ENCODE results near the gene FIBIN.

FIBIN gene

DNA sequence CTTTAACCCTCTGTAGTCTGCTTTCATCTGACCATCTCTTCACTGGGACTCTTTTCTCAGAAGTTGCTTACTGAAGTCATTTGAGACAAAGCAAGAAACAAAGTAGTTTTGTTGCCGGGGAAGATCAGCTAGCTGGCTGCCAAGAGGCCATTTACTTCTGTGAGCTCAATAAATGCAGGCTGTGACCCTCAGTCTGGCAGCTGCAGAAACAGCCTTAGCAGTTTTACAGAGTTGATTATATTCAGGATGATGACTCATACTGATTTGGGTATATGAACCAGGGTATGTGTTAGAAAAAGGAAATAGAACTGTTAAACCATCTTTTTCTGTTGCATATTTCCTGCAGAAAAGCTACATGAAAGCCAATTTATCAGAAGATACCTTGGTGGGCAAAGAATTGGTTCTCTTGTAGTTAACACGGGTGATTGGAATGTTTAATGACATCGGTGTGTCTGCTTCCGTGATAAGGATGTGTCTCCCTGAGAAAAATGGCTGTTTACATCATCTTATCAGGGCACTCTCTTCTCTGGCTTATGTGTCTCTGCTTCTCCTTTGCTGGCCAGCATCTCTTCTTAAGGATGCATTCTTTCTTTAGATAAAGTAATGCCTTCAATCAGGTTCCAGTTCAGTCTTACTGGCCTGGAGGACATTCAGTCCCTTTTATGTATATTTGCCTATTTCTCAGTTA, 18.5 kb downstream of the FIBIN start (continued):
- TF ChIP-seq, protein P1, sequence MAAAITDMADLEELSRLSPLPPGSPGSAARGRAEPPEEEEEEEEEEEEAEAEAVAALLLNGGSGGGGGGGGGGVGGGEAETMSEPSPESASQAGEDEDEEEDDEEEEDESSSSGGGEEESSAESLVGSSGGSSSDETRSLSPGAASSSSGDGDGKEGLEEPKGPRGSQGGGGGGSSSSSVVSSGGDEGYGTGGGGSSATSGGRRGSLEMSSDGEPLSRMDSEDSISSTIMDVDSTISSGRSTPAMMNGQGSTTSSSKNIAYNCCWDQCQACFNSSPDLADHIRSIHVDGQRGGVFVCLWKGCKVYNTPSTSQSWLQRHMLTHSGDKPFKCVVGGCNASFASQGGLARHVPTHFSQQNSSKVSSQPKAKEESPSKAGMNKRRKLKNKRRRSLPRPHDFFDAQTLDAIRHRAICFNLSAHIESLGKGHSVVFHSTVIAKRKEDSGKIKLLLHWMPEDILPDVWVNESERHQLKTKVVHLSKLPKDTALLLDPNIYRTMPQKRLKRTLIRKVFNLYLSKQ (tag by site-specific recombination; IDR thresholded peaks at IDR 0.05; ENCODE audit: borderline replicate concordance): no peak
- TF ChIP-seq, protein P2, sequence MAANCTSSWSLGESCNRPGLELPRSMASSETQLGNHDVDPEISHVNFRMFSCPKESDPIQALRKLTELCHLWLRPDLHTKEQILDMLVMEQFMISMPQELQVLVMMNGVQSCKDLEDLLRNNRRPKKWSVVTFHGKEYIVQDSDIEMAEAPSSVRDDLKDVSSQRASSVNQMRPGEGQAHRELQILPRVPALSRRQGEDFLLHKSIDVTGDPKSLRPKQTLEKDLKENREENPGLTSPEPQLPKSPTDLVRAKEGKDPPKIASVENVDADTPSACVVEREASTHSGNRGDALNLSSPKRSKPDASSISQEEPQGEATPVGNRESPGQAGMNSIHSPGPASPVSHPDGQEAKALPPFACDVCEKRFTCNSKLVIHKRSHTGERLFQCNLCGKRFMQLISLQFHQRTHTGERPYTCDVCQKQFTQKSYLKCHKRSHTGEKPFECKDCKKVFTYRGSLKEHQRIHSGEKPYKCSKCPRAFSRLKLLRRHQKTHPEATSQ (tag by site-specific recombination; IDR thresholded peaks at IDR 0.05): no peak
- TF ChIP-seq ZBTB1 (tag by site-specific recombination; IDR thresholded peaks at IDR 0.05): no peak
- no peak for TF ChIP-seq ZNF521 (tag by site-specific recombination; IDR thresholded peaks at IDR 0.05)
- no peak for TF ChIP-seq ZBTB48 (tag by site-specific recombination; IDR thresholded peaks at IDR 0.05)
- no peak for TF ChIP-seq TCF7L2 (IDR thresholded peaks at IDR 0.05; ENCODE audit: borderline replicate concordance, low read depth, low read length)
- no peak for TF ChIP-seq ZNF664 (tag by site-specific recombination; IDR thresholded peaks at IDR 0.05)
- TF ChIP-seq ZNF350 (tag by site-specific recombination; IDR thresholded peaks at IDR 0.05): no peak
- TF ChIP-seq, protein P3, sequence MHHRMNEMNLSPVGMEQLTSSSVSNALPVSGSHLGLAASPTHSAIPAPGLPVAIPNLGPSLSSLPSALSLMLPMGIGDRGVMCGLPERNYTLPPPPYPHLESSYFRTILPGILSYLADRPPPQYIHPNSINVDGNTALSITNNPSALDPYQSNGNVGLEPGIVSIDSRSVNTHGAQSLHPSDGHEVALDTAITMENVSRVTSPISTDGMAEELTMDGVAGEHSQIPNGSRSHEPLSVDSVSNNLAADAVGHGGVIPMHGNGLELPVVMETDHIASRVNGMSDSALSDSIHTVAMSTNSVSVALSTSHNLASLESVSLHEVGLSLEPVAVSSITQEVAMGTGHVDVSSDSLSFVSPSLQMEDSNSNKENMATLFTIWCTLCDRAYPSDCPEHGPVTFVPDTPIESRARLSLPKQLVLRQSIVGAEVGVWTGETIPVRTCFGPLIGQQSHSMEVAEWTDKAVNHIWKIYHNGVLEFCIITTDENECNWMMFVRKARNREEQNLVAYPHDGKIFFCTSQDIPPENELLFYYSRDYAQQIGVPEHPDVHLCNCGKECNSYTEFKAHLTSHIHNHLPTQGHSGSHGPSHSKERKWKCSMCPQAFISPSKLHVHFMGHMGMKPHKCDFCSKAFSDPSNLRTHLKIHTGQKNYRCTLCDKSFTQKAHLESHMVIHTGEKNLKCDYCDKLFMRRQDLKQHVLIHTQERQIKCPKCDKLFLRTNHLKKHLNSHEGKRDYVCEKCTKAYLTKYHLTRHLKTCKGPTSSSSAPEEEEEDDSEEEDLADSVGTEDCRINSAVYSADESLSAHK (tag by site-specific recombination; IDR thresholded peaks at IDR 0.05): peak; percentile 57
- TF ChIP-seq ZNF624 (tag by site-specific recombination; IDR thresholded peaks at IDR 0.05): no peak
- TF ChIP-seq, protein P4, sequence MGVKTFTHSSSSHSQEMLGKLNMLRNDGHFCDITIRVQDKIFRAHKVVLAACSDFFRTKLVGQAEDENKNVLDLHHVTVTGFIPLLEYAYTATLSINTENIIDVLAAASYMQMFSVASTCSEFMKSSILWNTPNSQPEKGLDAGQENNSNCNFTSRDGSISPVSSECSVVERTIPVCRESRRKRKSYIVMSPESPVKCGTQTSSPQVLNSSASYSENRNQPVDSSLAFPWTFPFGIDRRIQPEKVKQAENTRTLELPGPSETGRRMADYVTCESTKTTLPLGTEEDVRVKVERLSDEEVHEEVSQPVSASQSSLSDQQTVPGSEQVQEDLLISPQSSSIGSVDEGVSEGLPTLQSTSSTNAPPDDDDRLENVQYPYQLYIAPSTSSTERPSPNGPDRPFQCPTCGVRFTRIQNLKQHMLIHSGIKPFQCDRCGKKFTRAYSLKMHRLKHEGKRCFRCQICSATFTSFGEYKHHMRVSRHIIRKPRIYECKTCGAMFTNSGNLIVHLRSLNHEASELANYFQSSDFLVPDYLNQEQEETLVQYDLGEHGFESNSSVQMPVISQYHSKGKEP (tag by site-specific recombination; IDR thresholded peaks at IDR 0.05): peak; percentile 49; the same call in 1 of the 2 replicates
- no peak for TF ChIP-seq ZNF660 (tag by site-specific recombination; IDR thresholded peaks at IDR 0.05)
- no peak for TF ChIP-seq ZNF174 (tag by site-specific recombination; IDR thresholded peaks at IDR 0.05)
- TF ChIP-seq ZNF37A (tag by site-specific recombination; IDR thresholded peaks at IDR 0.05): no peak
- no peak for TF ChIP-seq ZNF623 (tag by site-specific recombination; IDR thresholded peaks at IDR 0.05)
- no peak for TF ChIP-seq RBAK (tag by site-specific recombination; IDR thresholded peaks at IDR 0.05)
- TF ChIP-seq FEZF1 (tag by site-specific recombination; IDR thresholded peaks at IDR 0.05): peak; percentile 56; the same call in 1 of the 2 replicates
- no peak for TF ChIP-seq HOXC10 (CRISPR knock-in tag; IDR thresholded peaks at IDR 0.05)
- no peak for TF ChIP-seq ZNF571 (tag by site-specific recombination; IDR thresholded peaks at IDR 0.05)
- TF ChIP-seq ZNF76 (tag by site-specific recombination; IDR thresholded peaks at IDR 0.05; ENCODE audit: borderline replicate concordance, low read depth): no peak
- TF ChIP-seq, protein P5, sequence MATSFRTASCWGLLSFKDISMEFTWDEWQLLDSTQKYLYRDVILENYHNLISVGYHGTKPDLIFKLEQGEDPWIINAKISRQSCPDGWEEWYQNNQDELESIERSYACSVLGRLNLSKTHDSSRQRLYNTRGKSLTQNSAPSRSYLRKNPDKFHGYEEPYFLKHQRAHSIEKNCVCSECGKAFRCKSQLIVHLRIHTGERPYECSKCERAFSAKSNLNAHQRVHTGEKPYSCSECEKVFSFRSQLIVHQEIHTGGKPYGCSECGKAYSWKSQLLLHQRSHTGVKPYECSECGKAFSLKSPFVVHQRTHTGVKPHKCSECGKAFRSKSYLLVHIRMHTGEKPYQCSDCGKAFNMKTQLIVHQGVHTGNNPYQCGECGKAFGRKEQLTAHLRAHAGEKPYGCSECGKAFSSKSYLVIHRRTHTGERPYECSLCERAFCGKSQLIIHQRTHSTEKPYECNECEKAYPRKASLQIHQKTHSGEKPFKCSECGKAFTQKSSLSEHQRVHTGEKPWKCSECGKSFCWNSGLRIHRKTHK (tag by site-specific recombination; IDR thresholded peaks at IDR 0.05): no peak
- TF ChIP-seq ZBTB21 (tag by site-specific recombination; IDR thresholded peaks at IDR 0.05): no peak
- TF ChIP-seq, protein P6, sequence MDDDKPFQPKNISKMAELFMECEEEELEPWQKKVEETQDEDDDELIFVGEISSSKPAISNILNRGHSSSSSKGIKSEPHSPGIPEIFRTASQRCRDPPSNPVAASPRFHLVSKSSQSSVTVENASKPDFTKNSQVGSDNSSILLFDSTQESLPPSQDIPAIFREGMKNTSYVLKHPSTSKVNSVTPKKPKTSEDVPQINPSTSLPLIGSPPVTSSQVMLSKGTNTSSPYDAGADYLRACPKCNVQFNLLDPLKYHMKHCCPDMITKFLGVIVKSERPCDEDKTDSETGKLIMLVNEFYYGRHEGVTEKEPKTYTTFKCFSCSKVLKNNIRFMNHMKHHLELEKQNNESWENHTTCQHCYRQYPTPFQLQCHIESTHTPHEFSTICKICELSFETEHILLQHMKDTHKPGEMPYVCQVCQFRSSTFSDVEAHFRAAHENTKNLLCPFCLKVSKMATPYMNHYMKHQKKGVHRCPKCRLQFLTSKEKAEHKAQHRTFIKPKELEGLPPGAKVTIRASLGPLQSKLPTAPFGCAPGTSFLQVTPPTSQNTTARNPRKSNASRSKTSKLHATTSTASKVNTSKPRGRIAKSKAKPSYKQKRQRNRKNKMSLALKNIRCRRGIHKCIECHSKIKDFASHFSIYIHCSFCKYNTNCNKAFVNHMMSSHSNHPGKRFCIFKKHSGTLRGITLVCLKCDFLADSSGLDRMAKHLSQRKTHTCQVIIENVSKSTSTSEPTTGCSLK (tag by site-specific recombination; IDR thresholded peaks at IDR 0.05): no peak
- TF ChIP-seq ZNF707 (tag by site-specific recombination; IDR thresholded peaks at IDR 0.05): no peak
- TF ChIP-seq, protein P7, sequence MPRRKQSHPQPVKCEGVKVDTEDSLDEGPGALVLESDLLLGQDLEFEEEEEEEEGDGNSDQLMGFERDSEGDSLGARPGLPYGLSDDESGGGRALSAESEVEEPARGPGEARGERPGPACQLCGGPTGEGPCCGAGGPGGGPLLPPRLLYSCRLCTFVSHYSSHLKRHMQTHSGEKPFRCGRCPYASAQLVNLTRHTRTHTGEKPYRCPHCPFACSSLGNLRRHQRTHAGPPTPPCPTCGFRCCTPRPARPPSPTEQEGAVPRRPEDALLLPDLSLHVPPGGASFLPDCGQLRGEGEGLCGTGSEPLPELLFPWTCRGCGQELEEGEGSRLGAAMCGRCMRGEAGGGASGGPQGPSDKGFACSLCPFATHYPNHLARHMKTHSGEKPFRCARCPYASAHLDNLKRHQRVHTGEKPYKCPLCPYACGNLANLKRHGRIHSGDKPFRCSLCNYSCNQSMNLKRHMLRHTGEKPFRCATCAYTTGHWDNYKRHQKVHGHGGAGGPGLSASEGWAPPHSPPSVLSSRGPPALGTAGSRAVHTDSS (tag by site-specific recombination; IDR thresholded peaks at IDR 0.05): no peak
- 0 out of 2 replicates have a peak, but pooled peaks have one; percentile 26 for TF ChIP-seq ZNF561 (tag by site-specific recombination; IDR thresholded peaks at IDR 0.05; ENCODE audit: borderline replicate concordance)
